ENCODE measurements around the gene MPI.

The MPI gene

DNA sequence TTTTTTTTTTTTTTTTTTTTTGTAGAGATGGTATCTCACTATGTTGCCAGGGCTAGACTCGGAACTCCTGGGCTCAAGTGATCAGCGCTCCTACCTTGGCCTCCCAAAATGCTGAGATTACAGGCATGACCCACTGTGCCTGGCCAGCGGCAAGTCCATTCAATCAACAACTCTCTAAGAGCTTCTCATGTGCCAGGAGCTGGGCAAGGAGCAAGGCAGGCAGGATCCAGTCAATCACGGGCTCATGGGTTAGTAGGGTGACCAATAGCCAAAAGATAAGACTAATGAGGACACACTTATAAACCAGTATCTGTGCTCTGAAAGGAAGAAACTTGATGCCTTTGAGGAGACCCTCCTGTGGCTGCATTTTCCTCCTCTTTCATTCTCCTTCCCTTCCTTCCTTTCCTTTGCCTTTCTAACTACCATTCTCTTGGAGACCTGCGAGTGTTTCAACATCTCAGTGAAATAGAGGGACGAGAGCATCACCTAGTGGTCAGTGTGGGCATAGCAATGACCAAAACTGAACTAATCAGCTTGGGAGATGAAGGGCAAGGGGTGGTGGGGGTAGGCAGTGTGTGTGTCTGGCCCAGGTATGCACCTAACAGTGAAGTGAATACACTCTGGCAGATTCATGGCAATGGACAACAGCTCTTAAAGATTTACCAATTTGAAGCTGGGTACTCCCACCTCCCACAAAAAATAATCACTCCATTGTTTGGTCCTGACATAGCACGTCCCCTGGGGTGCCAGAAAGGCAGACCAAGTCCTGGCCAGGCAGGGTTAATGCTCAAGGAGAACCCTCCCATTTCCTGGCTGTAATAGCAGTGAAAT, 60.5 kb downstream of the MPI start (continued):
- TF ChIP-seq, protein P1, sequence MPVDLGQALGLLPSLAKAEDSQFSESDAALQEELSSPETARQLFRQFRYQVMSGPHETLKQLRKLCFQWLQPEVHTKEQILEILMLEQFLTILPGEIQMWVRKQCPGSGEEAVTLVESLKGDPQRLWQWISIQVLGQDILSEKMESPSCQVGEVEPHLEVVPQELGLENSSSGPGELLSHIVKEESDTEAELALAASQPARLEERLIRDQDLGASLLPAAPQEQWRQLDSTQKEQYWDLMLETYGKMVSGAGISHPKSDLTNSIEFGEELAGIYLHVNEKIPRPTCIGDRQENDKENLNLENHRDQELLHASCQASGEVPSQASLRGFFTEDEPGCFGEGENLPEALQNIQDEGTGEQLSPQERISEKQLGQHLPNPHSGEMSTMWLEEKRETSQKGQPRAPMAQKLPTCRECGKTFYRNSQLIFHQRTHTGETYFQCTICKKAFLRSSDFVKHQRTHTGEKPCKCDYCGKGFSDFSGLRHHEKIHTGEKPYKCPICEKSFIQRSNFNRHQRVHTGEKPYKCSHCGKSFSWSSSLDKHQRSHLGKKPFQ (tag by site-specific recombination; IDR thresholded peaks at IDR 0.05) = no peak
- TF ChIP-seq ZNF23 (tag by site-specific recombination; IDR thresholded peaks at IDR 0.05; ENCODE audit: borderline replicate concordance) = no peak
- peak; percentile 99 for TF ChIP-seq PRDM1 (tag by site-specific recombination; IDR thresholded peaks at IDR 0.05)
- no peak for TF ChIP-seq GLI2 (tag by site-specific recombination; IDR thresholded peaks at IDR 0.05; ENCODE audit: borderline replicate concordance, low read depth)
- TF ChIP-seq ZNF132 (tag by site-specific recombination; IDR thresholded peaks at IDR 0.05; ENCODE audit: borderline replicate concordance) = no peak
- TF ChIP-seq, protein P2, sequence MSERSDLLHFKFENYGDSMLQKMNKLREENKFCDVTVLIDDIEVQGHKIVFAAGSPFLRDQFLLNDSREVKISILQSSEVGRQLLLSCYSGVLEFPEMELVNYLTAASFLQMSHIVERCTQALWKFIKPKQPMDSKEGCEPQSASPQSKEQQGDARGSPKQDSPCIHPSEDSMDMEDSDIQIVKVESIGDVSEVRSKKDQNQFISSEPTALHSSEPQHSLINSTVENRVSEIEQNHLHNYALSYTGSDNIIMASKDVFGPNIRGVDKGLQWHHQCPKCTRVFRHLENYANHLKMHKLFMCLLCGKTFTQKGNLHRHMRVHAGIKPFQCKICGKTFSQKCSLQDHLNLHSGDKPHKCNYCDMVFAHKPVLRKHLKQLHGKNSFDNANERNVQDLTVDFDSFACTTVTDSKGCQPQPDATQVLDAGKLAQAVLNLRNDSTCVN (tag by site-specific recombination; optimal IDR thresholded peaks at IDR 0.05) = no peak
- TF ChIP-seq KLF1 (tag by site-specific recombination; IDR thresholded peaks at IDR 0.05) = no peak
- no peak for TF ChIP-seq ZNF548 (tag by site-specific recombination; IDR thresholded peaks at IDR 0.05)
- no peak for TF ChIP-seq ZNF777 (tag by site-specific recombination; IDR thresholded peaks at IDR 0.05; ENCODE audit: borderline replicate concordance)
- no peak for TF ChIP-seq ZNF585B (tag by site-specific recombination; IDR thresholded peaks at IDR 0.05)
- TF ChIP-seq ZFP3 (tag by site-specific recombination; IDR thresholded peaks at IDR 0.05; ENCODE audit: low read depth) = no peak
- TF ChIP-seq, protein P3, sequence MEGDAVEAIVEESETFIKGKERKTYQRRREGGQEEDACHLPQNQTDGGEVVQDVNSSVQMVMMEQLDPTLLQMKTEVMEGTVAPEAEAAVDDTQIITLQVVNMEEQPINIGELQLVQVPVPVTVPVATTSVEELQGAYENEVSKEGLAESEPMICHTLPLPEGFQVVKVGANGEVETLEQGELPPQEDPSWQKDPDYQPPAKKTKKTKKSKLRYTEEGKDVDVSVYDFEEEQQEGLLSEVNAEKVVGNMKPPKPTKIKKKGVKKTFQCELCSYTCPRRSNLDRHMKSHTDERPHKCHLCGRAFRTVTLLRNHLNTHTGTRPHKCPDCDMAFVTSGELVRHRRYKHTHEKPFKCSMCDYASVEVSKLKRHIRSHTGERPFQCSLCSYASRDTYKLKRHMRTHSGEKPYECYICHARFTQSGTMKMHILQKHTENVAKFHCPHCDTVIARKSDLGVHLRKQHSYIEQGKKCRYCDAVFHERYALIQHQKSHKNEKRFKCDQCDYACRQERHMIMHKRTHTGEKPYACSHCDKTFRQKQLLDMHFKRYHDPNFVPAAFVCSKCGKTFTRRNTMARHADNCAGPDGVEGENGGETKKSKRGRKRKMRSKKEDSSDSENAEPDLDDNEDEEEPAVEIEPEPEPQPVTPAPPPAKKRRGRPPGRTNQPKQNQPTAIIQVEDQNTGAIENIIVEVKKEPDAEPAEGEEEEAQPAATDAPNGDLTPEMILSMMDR (tag by site-specific recombination; IDR thresholded peaks at IDR 0.05) = peak; percentile 97
- TF ChIP-seq ZSCAN30 (tag by site-specific recombination; IDR thresholded peaks at IDR 0.05) = 0 out of 2 replicates have a peak, but pooled peaks have one; percentile 42
- TF ChIP-seq, protein P4, sequence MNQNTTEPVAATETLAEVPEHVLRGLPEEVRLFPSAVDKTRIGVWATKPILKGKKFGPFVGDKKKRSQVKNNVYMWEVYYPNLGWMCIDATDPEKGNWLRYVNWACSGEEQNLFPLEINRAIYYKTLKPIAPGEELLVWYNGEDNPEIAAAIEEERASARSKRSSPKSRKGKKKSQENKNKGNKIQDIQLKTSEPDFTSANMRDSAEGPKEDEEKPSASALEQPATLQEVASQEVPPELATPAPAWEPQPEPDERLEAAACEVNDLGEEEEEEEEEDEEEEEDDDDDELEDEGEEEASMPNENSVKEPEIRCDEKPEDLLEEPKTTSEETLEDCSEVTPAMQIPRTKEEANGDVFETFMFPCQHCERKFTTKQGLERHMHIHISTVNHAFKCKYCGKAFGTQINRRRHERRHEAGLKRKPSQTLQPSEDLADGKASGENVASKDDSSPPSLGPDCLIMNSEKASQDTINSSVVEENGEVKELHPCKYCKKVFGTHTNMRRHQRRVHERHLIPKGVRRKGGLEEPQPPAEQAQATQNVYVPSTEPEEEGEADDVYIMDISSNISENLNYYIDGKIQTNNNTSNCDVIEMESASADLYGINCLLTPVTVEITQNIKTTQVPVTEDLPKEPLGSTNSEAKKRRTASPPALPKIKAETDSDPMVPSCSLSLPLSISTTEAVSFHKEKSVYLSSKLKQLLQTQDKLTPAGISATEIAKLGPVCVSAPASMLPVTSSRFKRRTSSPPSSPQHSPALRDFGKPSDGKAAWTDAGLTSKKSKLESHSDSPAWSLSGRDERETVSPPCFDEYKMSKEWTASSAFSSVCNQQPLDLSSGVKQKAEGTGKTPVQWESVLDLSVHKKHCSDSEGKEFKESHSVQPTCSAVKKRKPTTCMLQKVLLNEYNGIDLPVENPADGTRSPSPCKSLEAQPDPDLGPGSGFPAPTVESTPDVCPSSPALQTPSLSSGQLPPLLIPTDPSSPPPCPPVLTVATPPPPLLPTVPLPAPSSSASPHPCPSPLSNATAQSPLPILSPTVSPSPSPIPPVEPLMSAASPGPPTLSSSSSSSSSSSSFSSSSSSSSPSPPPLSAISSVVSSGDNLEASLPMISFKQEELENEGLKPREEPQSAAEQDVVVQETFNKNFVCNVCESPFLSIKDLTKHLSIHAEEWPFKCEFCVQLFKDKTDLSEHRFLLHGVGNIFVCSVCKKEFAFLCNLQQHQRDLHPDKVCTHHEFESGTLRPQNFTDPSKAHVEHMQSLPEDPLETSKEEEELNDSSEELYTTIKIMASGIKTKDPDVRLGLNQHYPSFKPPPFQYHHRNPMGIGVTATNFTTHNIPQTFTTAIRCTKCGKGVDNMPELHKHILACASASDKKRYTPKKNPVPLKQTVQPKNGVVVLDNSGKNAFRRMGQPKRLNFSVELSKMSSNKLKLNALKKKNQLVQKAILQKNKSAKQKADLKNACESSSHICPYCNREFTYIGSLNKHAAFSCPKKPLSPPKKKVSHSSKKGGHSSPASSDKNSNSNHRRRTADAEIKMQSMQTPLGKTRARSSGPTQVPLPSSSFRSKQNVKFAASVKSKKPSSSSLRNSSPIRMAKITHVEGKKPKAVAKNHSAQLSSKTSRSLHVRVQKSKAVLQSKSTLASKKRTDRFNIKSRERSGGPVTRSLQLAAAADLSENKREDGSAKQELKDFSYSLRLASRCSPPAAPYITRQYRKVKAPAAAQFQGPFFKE (tag by site-specific recombination; IDR thresholded peaks at IDR 0.05; ENCODE audit: borderline replicate concordance) = no peak
- TF ChIP-seq, protein P5, sequence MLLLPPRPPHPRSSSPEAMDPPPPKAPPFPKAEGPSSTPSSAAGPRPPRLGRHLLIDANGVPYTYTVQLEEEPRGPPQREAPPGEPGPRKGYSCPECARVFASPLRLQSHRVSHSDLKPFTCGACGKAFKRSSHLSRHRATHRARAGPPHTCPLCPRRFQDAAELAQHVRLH (tag by site-specific recombination; IDR thresholded peaks at IDR 0.05) = no peak
- no peak for TF ChIP-seq YY1 (tag by site-specific recombination; IDR thresholded peaks at IDR 0.05)
- TF ChIP-seq, protein P6, sequence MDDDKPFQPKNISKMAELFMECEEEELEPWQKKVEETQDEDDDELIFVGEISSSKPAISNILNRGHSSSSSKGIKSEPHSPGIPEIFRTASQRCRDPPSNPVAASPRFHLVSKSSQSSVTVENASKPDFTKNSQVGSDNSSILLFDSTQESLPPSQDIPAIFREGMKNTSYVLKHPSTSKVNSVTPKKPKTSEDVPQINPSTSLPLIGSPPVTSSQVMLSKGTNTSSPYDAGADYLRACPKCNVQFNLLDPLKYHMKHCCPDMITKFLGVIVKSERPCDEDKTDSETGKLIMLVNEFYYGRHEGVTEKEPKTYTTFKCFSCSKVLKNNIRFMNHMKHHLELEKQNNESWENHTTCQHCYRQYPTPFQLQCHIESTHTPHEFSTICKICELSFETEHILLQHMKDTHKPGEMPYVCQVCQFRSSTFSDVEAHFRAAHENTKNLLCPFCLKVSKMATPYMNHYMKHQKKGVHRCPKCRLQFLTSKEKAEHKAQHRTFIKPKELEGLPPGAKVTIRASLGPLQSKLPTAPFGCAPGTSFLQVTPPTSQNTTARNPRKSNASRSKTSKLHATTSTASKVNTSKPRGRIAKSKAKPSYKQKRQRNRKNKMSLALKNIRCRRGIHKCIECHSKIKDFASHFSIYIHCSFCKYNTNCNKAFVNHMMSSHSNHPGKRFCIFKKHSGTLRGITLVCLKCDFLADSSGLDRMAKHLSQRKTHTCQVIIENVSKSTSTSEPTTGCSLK (tag by site-specific recombination; IDR thresholded peaks at IDR 0.05) = no peak
- TF ChIP-seq ZNF404 (tag by site-specific recombination; IDR thresholded peaks at IDR 0.05) = no peak
- TF ChIP-seq ZNF155 (tag by site-specific recombination; IDR thresholded peaks at IDR 0.05) = no peak
- no peak for TF ChIP-seq ZNF121 (tag by site-specific recombination; IDR thresholded peaks at IDR 0.05)
- TF ChIP-seq, protein P7, sequence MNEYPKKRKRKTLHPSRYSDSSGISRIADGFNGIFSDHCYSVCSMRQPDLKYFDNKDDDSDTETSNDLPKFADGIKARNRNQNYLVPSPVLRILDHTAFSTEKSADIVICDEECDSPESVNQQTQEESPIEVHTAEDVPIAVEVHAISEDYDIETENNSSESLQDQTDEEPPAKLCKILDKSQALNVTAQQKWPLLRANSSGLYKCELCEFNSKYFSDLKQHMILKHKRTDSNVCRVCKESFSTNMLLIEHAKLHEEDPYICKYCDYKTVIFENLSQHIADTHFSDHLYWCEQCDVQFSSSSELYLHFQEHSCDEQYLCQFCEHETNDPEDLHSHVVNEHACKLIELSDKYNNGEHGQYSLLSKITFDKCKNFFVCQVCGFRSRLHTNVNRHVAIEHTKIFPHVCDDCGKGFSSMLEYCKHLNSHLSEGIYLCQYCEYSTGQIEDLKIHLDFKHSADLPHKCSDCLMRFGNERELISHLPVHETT (tag by site-specific recombination; IDR thresholded peaks at IDR 0.05) = no peak
- TF ChIP-seq ZNF433 (tag by site-specific recombination; IDR thresholded peaks at IDR 0.05; ENCODE audit: low read depth) = no peak
- TF ChIP-seq ZNF707 (tag by site-specific recombination; IDR thresholded peaks at IDR 0.05) = no peak
- 0 out of 2 replicates have a peak, but pooled peaks have one; percentile 21 for TF ChIP-seq ZBTB48 (tag by site-specific recombination; IDR thresholded peaks at IDR 0.05)

Measured in HEK293 (cell line).